Fibroblast of mammary gland (primary cell): ENCODE results near the gene TM2D1.

Experiments used
- DNase-seq: peaks from one replicate; pipeline ENCODE4 v3.0.0-alpha.2; 2010; ENCODE audit warnings: low read depth
- H3K4me3 ChIP-seq: 2 replicates; pipeline ENCODE4 v1.5.1; 2011; ENCODE audit warnings: low read depth, mild to moderate bottlenecking, low read length, moderate library complexity; ENCODE audit not compliant: control insufficient read depth
- CTCF ChIP-seq: conservative IDR thresholded peaks from 2 replicates; pipeline ENCODE4 v1.5.1; 2011; ENCODE audit warnings: low read depth, low read length, inconsistent platforms; ENCODE audit not compliant: control insufficient read depth, insufficient read depth

TM2D1 gene

GRCh38 chr1:61752921-61753389 is 28.0 kb upstream of the TM2D1 start:
- no peak for TF ChIP-seq CTCF
- no peak overlapping the region for H3K4me3 ChIP-seq
- no peak for DNase-seq

GRCh38 chr1:61749574-61749973 is 24.6 kb upstream of the TM2D1 start:
- DNase-seq: no peak
- TF ChIP-seq CTCF: no peak
- no peak overlapping the region for H3K4me3 ChIP-seq

- no peak for TF ChIP-seq CTCF
- H3K4me3 ChIP-seq: no peak overlapping the region
- DNase-seq: no peak
These were observed 23.6 kb upstream of the TM2D1 start for GRCh38 chr1:61748566-61748965.

GRCh38 chr1:61746813-61747212 is 21.9 kb upstream of the TM2D1 start:
- TF ChIP-seq CTCF: no peak
- DNase-seq: peak; percentile 37

GRCh38 chr1:61743716-61744580 is 19.0 kb upstream of the TM2D1 start:
- no peak for DNase-seq
- no peak overlapping the region for H3K4me3 ChIP-seq
- no peak for TF ChIP-seq CTCF

More at GRCh38 chr1:61746813-61747212, 21.9 kb upstream of the TM2D1 start:
- no peak overlapping the region for H3K4me3 ChIP-seq

GRCh38 chr1:61743431-61743705 is 18.4 kb upstream of the TM2D1 start:
- no peak for TF ChIP-seq CTCF
- no peak for DNase-seq
- H3K4me3 ChIP-seq: peak overlapping the region; percentile 66
